NCI-H510A (cell line): ENCODE results near the gene PTPRT.

ENCODE experiments used
- DNase-seq: peaks from one replicate; lab custom pipeline; 2025; lab: John Stamatoyannopoulos, UW

The PTPRT gene

DNA sequence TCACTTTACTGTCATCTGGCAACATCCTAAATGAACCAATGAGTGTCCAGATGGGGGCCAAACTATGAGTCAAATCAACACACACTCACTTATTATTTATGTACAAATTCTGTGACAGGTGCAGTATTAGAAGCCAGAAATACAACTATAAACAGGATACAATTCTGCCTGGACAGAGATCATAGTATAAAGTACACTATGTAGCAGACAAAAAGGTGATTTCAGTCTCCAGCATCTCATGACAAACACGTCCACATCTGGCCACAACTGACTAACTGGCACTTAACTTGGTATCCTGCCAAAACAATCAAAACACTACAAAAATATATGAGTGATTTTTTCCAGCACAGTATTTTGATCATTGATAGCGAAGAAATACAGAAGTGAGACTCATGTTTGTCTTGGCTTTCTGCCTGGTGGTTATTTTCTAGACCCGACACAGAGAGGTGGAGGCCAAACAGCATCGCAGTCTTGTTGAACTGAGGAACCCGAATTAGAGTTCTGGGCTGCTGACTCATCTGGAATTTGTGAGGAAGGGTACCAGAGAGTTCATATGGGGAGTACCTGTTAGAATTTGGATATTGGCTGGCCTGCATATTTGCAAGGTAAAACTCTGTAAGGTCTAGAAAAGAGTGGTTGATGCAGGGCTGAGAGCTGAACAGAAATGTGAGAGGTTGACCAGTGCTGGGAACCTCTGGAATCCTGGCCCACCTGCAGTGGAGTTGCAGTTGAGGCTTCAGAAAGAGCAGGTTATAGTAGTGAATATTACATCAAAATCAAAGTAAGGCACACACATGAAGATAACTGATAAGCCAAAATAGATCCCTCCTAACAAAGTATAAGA lies 475.2 kb downstream of the PTPRT start:
- no peak for DNase-seq

DNA sequence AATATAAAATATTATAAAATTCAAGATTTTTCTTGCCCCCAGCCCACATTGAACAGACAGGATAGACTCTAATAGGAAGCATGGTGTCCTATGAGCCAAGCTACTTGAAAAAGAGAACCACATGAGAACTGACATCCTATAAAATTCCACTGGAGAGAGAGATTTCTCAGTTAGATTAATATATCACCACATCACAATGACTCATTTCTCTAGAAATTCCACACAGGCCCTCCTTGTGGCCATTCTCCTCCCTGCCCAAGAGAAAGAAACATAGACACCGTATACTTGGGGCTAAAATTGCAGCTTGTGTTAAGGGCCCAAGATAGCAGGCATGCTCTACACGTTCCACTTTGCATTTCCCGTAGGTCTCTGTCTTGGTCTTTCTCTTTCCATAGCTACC lies 481.4 kb downstream of the PTPRT start:
- no peak for DNase-seq

DNA sequence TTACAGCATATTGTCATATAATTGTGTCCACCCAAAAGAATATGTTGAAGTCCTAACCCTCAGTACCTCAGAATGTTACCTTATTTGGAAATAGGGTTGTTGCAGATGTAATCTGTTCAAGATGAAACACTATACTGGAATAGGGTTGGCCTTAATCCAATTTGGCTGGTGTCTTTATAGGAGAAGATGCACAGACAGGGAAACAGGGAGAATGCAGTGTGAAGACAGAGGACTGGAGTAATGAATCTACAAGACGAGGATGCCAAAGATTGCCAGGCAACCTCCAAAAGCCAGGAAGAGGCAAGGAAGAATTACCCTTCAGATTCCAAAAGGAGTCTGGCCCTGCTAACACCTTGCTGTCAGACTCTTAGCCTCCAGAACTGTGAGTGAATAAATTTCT lies 482.9 kb downstream of the PTPRT start:
- DNase-seq, result no peak

- DNase-seq, result no peak
Measured at GRCh38 chr20:42705550-42705949, 484.2 kb downstream of the PTPRT start.

DNA sequence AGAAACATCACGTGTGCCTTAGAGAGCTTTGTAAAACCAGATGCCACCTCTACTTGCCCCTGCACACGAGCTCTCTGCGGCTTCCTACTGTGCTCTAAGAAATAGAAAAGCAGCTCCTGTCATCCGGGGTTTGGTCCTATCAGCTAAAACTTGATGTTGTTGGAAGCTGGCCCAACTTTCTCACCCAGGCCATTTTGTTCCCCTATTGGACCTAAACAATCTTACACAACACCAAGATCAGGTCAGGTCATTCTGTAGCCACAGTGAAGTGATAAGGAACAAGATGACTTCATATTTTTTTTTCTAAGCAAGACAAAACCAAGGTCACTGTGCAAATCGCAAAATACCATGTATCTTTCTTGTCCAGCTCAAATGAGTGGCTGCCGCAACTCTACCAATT lies 486.0 kb downstream of the PTPRT start:
- no peak for DNase-seq

GRCh38 chr20:42701948-42702347 lies 487.8 kb downstream of the PTPRT start:
- peak; percentile 45 for DNase-seq

- DNase-seq, result no peak
Measured at GRCh38 chr20:42700372-42700771, 489.3 kb downstream of the PTPRT start.

GRCh38 chr20:42697962-42698361 lies 491.7 kb downstream of the PTPRT start:
- DNase-seq, result no peak

GRCh38 chr20:42690842-42691437 lies 498.8 kb downstream of the PTPRT start:
- no peak for DNase-seq

DNA sequence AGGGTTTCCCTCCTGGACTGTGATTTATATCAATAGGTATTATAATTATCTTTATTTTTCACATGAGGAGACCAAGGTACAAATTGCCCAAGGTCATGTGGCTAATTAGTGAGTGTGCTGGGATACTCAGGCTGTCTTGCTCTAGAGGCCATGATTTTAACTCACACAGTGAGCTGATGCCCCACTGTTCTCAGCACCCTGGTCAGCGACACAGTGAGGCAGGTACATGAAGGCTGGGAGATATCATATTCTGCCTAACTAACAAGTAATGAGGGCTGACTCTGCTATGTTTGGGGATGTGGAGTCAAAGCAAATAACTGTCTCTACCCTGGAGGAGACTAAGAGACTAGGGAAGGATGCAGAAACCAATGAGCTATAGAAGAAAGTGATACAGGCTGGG lies 501.1 kb downstream of the PTPRT start:
- no peak for DNase-seq

GRCh38 chr20:42686057-42686456 lies 503.6 kb downstream of the PTPRT start:
- peak; percentile 60 for DNase-seq

DNA sequence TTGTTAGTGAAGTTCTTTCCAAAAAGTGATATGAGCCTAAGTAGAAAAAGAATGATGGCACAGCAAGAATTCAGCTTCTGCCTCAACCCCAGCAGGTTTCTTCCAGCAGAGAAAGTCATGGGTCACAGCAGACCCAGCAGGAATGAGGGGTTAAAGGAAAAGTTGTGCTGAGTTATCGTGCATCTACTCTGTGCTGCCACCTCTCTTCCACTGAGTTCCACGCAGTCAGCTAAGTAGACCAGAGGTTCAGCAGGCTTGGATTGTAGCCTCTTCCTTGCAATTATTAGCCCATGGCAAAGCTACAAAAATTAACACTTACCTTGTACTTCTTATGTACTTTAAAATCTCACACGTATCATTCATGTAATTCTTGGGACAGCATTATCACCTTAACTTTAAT lies 510.8 kb downstream of the PTPRT start:
- DNase-seq, result no peak

DNA sequence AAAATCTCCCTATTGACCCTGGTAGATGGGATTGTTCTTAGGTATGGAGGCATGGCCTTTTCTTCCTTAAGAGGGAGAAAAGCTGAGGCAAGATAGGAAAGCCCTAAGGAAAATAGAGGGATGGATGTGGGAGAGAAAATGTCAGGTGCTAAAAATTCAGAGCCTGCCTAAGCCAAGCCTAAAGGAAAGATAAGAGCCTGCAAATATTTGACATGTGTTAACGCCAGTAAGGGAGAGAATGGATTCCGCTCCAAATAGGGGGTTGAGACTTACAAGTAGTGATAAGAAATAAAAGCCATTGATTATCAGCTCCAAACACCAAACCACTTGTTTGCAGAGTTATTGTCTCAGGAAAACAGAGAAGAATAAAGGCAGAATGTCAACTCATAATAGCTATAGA lies 533.6 kb downstream of the PTPRT start:
- no peak for DNase-seq

DNA sequence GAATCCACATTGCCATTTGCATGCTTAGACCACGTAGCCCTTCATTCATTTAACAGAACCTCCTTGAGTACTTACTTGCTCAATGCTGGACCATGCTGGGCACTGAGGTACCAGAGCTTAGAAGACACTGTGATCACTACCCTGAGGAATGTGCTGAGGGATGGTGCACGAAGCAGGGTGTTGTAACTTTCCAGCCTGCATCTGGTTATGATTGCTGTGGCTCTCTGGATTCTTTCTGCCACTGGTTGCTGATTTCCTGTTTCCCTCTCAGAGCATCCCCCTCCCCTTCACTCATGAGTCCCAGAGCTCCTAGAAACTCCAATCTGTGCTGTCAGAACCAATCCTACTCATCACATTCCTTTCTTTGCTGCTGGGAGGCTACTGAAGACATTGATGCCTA lies 537.4 kb downstream of the PTPRT start:
- DNase-seq, result no peak

- DNase-seq, result no peak
Measured at GRCh38 chr20:42650191-42650746, 539.4 kb downstream of the PTPRT start.

GRCh38 chr20:42649748-42650147 lies 540.0 kb downstream of the PTPRT start:
- DNase-seq, result no peak

DNA sequence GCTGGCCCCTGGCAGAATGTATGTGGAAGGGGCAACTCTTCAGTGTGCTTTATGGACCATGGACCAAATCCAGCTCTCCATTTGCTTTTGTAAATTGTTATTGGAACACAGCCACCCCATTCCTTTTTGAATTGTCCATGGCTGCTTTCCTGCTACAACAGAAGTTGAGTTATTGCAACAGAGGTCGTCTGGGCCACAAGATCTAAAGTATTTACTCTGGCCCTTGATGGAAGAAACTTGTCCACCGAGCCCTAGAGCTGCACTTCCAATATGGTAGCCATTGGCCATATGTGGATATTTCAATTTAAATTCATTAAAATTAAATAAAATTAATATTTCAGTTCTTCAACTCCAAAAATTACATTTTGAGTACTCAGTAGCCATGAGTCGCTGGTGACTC lies 543.5 kb downstream of the PTPRT start:
- no peak for DNase-seq

DNA sequence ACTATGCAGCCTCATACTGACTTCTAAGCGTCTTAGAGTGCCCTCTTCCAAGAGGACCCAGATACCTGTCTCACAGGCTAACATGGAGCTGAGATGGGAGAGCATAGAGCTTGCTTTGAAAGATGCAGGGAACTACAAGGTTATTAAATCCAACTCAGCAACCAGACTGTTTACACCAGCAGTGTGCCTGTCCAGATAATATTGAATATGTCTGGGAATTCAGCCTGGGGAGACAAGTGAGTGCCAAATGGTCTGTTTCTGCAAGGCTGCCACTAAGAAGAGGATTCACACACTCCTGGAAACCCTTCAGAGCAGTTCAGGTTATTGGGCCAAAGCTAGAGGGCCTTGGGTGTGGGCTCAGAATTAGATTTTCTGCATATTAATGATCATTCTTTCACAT lies 547.8 kb downstream of the PTPRT start:
- no peak for DNase-seq

DNA sequence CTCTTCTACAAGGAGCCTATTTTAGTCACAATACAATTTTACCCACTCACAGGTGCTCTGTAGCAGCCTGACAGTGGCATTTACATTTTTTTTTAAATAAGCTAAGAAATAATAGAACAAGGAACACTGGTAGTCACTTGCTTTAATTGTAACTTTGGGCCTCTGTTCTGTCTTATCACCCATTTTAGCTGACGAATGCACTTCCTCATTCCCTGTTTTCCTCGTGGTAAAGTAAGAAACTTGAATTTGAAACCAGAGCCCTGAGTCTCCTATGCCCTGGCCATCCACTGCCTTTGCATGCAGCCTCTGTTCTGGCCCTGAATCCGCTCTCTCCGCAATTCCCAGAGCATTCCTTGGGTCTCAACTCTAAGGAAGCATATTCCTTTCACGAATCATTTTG lies 550.6 kb downstream of the PTPRT start:
- DNase-seq, result no peak

- DNase-seq, result no peak
Measured at GRCh38 chr20:42635699-42636411, 553.9 kb downstream of the PTPRT start.

GRCh38 chr20:42634156-42634555 lies 555.5 kb downstream of the PTPRT start:
- DNase-seq, result no peak

DNA sequence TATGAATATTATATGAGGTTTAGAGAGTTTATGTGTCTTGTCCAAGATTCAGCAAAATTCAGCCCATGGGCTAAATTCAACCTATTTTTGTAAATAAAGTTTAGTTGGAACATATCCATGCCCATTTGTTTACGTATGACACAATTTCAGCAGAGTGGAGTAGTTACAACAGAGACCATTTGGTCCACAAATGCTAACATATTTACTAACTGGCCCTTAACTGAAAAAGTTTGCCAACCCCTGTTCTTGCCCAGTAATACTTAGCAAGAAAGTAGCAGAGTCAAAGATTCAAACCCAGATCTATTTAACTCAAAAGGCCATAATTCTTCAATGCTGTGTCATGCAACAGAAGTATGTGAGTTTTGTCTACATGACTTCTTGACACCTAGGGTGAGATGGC lies 561.0 kb downstream of the PTPRT start:
- DNase-seq, result no peak

- no peak for DNase-seq
Measured at GRCh38 chr20:42613076-42613475, 576.6 kb downstream of the PTPRT start.
